Lung (tissue), 12 donors: Measurements from ENCODE around the gene SLC25A33. TPM values are rescaled to one million over a fixed set of nuclear protein-coding genes. Genes with fewer than 3 reads are reported as not detected.
A peak's percentile ranks its signal among the peaks of the same experiment; 100 is the strongest.

Source experiments
- ATAC-seq: fragments of 200-7000 bp; cut with Tn5 transposase; one replicate; pipeline ENCODE4 v1.9.1; 2020; ENCODE audit warnings: moderate number of reproducible peaks; ENCODE audit not compliant: insufficient read depth, low FRiP score
- DNase-seq, 3 donors: peaks; one replicate each; pipeline ENCODE4 v3.0.0-alpha.2; 2013 to 2017
- H3K27ac ChIP-seq, 2 donors: one replicate each; pipeline ENCODE4 v1.5.1; 2013; ENCODE audit warnings: mild to moderate bottlenecking in 2 of 2, moderate library complexity in 2 of 2, control low read depth in 1 of 2, inconsistent platforms in 1 of 2, low read depth in 1 of 2, low read length in 1 of 2
- H3K27me3 ChIP-seq, 3 donors: one replicate each; pipeline ENCODE4 v1.5.1; 2013; ENCODE audit warnings: low read length in 2 of 3; ENCODE audit not compliant: control insufficient read depth in 3 of 3, insufficient read depth in 3 of 3
- H3K36me3 ChIP-seq, 4 donors: one replicate each; pipeline ENCODE4 v1.5.1; 2013; ENCODE audit warnings: low read length in 4 of 4, mild to moderate bottlenecking in 1 of 4, moderate library complexity in 1 of 4; ENCODE audit not compliant: control insufficient read depth in 4 of 4, insufficient read depth in 4 of 4
- H3K4me1 ChIP-seq, 5 donors: one replicate each; pipeline ENCODE4 v1.5.1; 2013; ENCODE audit warnings: low read length in 5 of 5, mild to moderate bottlenecking in 2 of 5, moderate library complexity in 1 of 5; ENCODE audit not compliant: control insufficient read depth in 5 of 5, insufficient read depth in 5 of 5
- H3K4me3 ChIP-seq: one replicate; pipeline ENCODE4 v1.5.1; 2013; ENCODE audit warnings: mild to moderate bottlenecking, control low read depth, moderate library complexity
- H3K9ac ChIP-seq, 2 donors: one replicate each; pipeline ENCODE4 v1.5.1; 2013; ENCODE audit warnings: low read length in 2 of 2, control low read depth in 1 of 2; ENCODE audit not compliant: insufficient read depth in 1 of 2
- H3K9me3 ChIP-seq, 4 donors: one replicate each; pipeline ENCODE4 v1.5.1; 2013; ENCODE audit warnings: low read length in 3 of 4, mild to moderate bottlenecking in 1 of 4, moderate library complexity in 1 of 4; ENCODE audit not compliant: control insufficient read depth in 4 of 4, insufficient read depth in 3 of 4
- CTCF ChIP-seq: IDR thresholded peaks from 2 replicates; pipeline ENCODE4 v1.5.1; 2012; ENCODE audit warnings: mild to moderate bottlenecking; ENCODE audit errors: control extremely low read depth, extremely low read depth
- WGBS, 2 donors: extraction: QIAGEN DNeasy Blood & Tissue Kit; methylation state at CpG; one replicate each; pipeline ENCODE4 v1.1.7; 2013; 5-methylcytosine and 5-hydroxymethylcytosine counted together
- polyA plus RNA-seq, 2 donors: library from polyadenylated mRNA; stranded (reverse); fragments of 200-250 nt; gene quantifications; one replicate each; pipeline ENCODE4 v1.2.1, GENCODE V29; 2013
- total RNA-seq, 2 donors: library from RNA; depleted of rRNA in 1 of 2; stranded (reverse); fragments of >200 nt in 1 of 2; gene quantifications; one replicate each; pipeline ENCODE4 v1.2.1, GENCODE V29; 2014 to 2021
- donor health status: control.
- donor health status: control.
- donor health status: Bipolar disorder and iron deficiency.
- donor health status: healthy.
- donor health status: DM: yes; HTN: yes; CAD: no.

SLC25A33 gene
- total and polyA plus RNA-seq, 4 donors = 3.2 to 5.2 (median 4.5) TPM

GRCh38 chr1:9534953-9535352, 4.3 kb upstream of the SLC25A33 start:
- no peak for TF ChIP-seq CTCF
- Histone ChIP-seq H3K36me3 (no peaks in the 10 kb centered on the region), H3K27ac (no peak overlapping the region), H3K9ac (no peak overlapping the region), H3K4me1 (peaks cover 0 to 12% (median 3%) of the 10 kb centered on the region in 5 donors), H3K4me3 (no peak overlapping the region), H3K27me3 (no peaks in the 10 kb centered on the region), H3K9me3 (no peaks in the 10 kb centered on the region)
- ATAC-seq (no peak), DNase-seq (no peak)
- 84 to 93% methylated on average over 10 of the region's 10 CpGs for WGBS, 2 donors

- TF ChIP-seq CTCF = no peak
- no peak for DNase-seq
- Histone ChIP-seq H3K27me3 (no peaks in the 10 kb centered on the region), H3K36me3 (no peaks in the 10 kb centered on the region), H3K9ac (no peak overlapping the region), H3K4me1 (peaks cover 0 to 18% (median 5%) of the 10 kb centered on the region in 5 donors), H3K27ac (no peak overlapping the region), H3K9me3 (no peaks in the 10 kb centered on the region), H3K4me3 (no peak overlapping the region)
- no peak for ATAC-seq
- WGBS, 2 donors = 90 to 97% methylated on average over 1 of the region's 1 CpG
These were observed 3.0 kb upstream of the SLC25A33 start for GRCh38 chr1:9536301-9536700.

GRCh38 chr1:9537863-9538668, 1.2 kb upstream of the SLC25A33 start:
- peak overlapping the region in 1 of 2 donors; percentile 83 for H3K27ac ChIP-seq
- no peaks in the 10 kb centered on the region for H3K9me3 ChIP-seq
- TF ChIP-seq CTCF = no peak
- no peak overlapping the region for H3K4me3 ChIP-seq
- no peak for ATAC-seq
- peak; percentile 36 to 66 (median 48) for DNase-seq
- H3K27me3 ChIP-seq = no peaks in the 10 kb centered on the region
- no peaks in the 10 kb centered on the region for H3K36me3 ChIP-seq
- 75 to 84% methylated on average over 7 of the region's 7 CpGs for WGBS, 2 donors
- peak overlapping the region in 1 of 2 donors; percentile 2 for H3K9ac ChIP-seq
- peaks cover 0 to 21% (median 8%) of the 10 kb centered on the region in 5 donors for H3K4me1 ChIP-seq
